Loucy (cell line): ENCODE results near the gene HLA-DQA2.

Experiments
- H2AFZ ChIP-seq: fragments of 200-600 bp; sonication (generic); 2 replicates; pipeline ENCODE4 v1.6.0; 2016; ENCODE audit warnings: antibody characterized with exemption, mild to moderate bottlenecking, low read length, moderate library complexity
- H3F3A ChIP-seq: fragments of 200-600 bp; 2 replicates; pipeline ENCODE4 v1.6.0; 2016; ENCODE audit warnings: antibody characterized with exemption, low read depth, mild to moderate bottlenecking
- H3K27me3 ChIP-seq: fragments of 200-600 bp; sonication (generic); 2 replicates; pipeline ENCODE4 v1.6.1; 2014; ENCODE audit warnings: low read length, mild to moderate bottlenecking; ENCODE audit not compliant: insufficient read depth, poor library complexity, severe bottlenecking
- H3K36me3 ChIP-seq: fragments of 200-600 bp; sonication (generic); 2 replicates; pipeline ENCODE4 v1.6.1; 2016; ENCODE audit warnings: low read length; ENCODE audit not compliant: insufficient read depth
- H3K4me1 ChIP-seq: fragments of 200-600 bp; sonication (generic); 2 replicates; pipeline ENCODE4 v1.5.1; 2014; ENCODE audit warnings: low read length, mild to moderate bottlenecking; ENCODE audit not compliant: insufficient read depth, poor library complexity, severe bottlenecking
- H3K4me2 ChIP-seq: fragments of 200-600 bp; sonication (generic); 2 replicates; pipeline ENCODE4 v1.6.0; 2014; ENCODE audit warnings: antibody characterized with exemption, low read length, low read depth, mild to moderate bottlenecking; ENCODE audit not compliant: poor library complexity, severe bottlenecking
- H3K4me3 ChIP-seq: fragments of 200-600 bp; sonication (generic); 2 replicates; pipeline ENCODE4 v1.5.1; 2014; ENCODE audit warnings: low read length, mild to moderate bottlenecking, mixed read lengths; ENCODE audit not compliant: poor library complexity, severe bottlenecking
- H3K79me2 ChIP-seq: fragments of 200-600 bp; sonication (generic); 2 replicates; pipeline ENCODE4 v1.6.1; 2014; ENCODE audit warnings: low read length; ENCODE audit not compliant: insufficient read depth
- H3K9ac ChIP-seq: fragments of 200-600 bp; sonication (generic); 2 replicates; pipeline ENCODE4 v1.6.0; 2014; ENCODE audit warnings: mild to moderate bottlenecking, low read depth, low read length, moderate library complexity; ENCODE audit not compliant: poor library complexity, severe bottlenecking
- H3K9me2 ChIP-seq: fragments of 200-600 bp; sonication (generic); replicated peaks from 2 replicates; pipeline ENCODE4 v1.6.1; 2016; ENCODE audit warnings: low read depth, low read length, mixed read lengths
- H3K9me3 ChIP-seq: fragments of 200-600 bp; sonication (generic); 2 replicates; pipeline ENCODE4 v1.6.1; 2014; ENCODE audit warnings: mild to moderate bottlenecking, antibody characterized with exemption, low read length, low read depth; ENCODE audit not compliant: insufficient read depth
- H4K20me1 ChIP-seq: fragments of 200-600 bp; sonication (generic); 2 replicates; pipeline ENCODE4 v1.6.0; 2014; ENCODE audit warnings: antibody characterized with exemption, low read length, mild to moderate bottlenecking; ENCODE audit not compliant: insufficient read depth, poor library complexity, severe bottlenecking
- EZH2phosphoT487 ChIP-seq: fragments of 200-600 bp; IDR thresholded peaks from 2 replicates; pipeline ENCODE4 v1.6.1; 2018; ENCODE audit warnings: antibody characterized with exemption, mild to moderate bottlenecking, moderate library complexity, borderline replicate concordance
- TF ChIP-seq, protein P1 (sequence below): fragments of 200-600 bp; sonication (generic); conservative IDR thresholded peaks from 2 replicates; pipeline ENCODE4 v1.5.1; 2014; ENCODE audit warnings: mild to moderate bottlenecking, antibody characterized with exemption, low read length

Gene HLA-DQA2

GRCh38 chr6:32772656-32773055 lies 31.5 kb downstream of the HLA-DQA2 start:
- Histone ChIP-seq H4K20me1 (no peaks in the 10 kb centered on the region), H3K4me1 (peaks cover 9% of the 10 kb centered on the region), H3K4me3 (no peak overlapping the region), H3K36me3 (no peaks in the 10 kb centered on the region), H3K79me2 (no peaks in the 10 kb centered on the region), H3K9me2 (no peaks in the 10 kb centered on the region), H3K9me3 (no peaks in the 10 kb centered on the region), H2AFZ (no peak overlapping the region), H3F3A (no peaks in the 10 kb centered on the region), H3K4me2 (peak overlapping the region; percentile 22), H3K27me3 (peaks cover 33% of the 10 kb centered on the region), H3K9ac (no peak overlapping the region)
- TF ChIP-seq, protein P1, sequence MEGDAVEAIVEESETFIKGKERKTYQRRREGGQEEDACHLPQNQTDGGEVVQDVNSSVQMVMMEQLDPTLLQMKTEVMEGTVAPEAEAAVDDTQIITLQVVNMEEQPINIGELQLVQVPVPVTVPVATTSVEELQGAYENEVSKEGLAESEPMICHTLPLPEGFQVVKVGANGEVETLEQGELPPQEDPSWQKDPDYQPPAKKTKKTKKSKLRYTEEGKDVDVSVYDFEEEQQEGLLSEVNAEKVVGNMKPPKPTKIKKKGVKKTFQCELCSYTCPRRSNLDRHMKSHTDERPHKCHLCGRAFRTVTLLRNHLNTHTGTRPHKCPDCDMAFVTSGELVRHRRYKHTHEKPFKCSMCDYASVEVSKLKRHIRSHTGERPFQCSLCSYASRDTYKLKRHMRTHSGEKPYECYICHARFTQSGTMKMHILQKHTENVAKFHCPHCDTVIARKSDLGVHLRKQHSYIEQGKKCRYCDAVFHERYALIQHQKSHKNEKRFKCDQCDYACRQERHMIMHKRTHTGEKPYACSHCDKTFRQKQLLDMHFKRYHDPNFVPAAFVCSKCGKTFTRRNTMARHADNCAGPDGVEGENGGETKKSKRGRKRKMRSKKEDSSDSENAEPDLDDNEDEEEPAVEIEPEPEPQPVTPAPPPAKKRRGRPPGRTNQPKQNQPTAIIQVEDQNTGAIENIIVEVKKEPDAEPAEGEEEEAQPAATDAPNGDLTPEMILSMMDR, result no peak
- no peak for TF ChIP-seq EZH2phosphoT487

GRCh38 chr6:32774426-32774825 lies 33.2 kb downstream of the HLA-DQA2 start:
- H3K4me1 ChIP-seq, result peaks cover 9% of the 10 kb centered on the region
- H3K79me2 ChIP-seq, result no peaks in the 10 kb centered on the region
- no peaks in the 10 kb centered on the region for H3K9me3 ChIP-seq
- no peak overlapping the region for H3K4me2 ChIP-seq
- TF ChIP-seq, protein P1, result no peak
- TF ChIP-seq EZH2phosphoT487, result no peak
- no peak overlapping the region for H2AFZ ChIP-seq
- no peaks in the 10 kb centered on the region for H3F3A ChIP-seq
- peaks cover 26% of the 10 kb centered on the region for H3K27me3 ChIP-seq
- no peaks in the 10 kb centered on the region for H4K20me1 ChIP-seq
- no peaks in the 10 kb centered on the region for H3K9me2 ChIP-seq
- H3K4me3 ChIP-seq, result no peak overlapping the region
- no peaks in the 10 kb centered on the region for H3K36me3 ChIP-seq
- no peak overlapping the region for H3K9ac ChIP-seq

DNA sequence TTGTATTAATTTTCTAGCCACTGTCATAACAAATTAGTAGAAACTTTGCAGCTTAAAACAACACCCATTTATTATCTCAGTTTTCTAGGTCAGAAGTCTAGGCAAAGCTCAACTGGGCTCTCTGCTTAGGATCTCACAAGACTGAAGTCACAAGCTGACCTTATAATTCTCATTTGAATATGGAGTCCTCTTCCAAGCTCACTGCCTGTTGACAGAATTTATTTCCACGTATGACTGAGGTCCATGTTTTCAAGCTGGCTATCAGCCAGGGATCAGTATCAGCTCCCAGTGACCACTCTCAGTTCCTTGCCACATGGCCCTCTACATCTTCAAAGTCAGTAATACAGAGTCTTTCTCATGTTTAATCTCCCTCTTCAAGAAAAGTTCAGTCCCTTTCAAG lies 33.9 kb downstream of the HLA-DQA2 start:
- no peak overlapping the region for H3K4me2 ChIP-seq
- H3K9me3 ChIP-seq, result no peaks in the 10 kb centered on the region
- no peak overlapping the region for H2AFZ ChIP-seq
- H3K4me1 ChIP-seq, result peaks cover 9% of the 10 kb centered on the region
- no peak overlapping the region for H3K4me3 ChIP-seq
- no peak overlapping the region for H3K9ac ChIP-seq
- no peaks in the 10 kb centered on the region for H4K20me1 ChIP-seq
- H3K79me2 ChIP-seq, result no peaks in the 10 kb centered on the region
- TF ChIP-seq EZH2phosphoT487, result no peak
- TF ChIP-seq, protein P1, result no peak
- peaks cover 24% of the 10 kb centered on the region for H3K27me3 ChIP-seq
- H3F3A ChIP-seq, result no peaks in the 10 kb centered on the region
- no peaks in the 10 kb centered on the region for H3K36me3 ChIP-seq
- no peaks in the 10 kb centered on the region for H3K9me2 ChIP-seq
